Tracheal epithelial cell (primary cell): ENCODE data around the gene PLEKHB1. TPM values are rescaled to one million over a fixed set of nuclear protein-coding genes. Genes with fewer than 3 reads are reported as not detected.

Experiments
- total RNA-seq: library from RNA; depleted of rRNA; stranded (reverse); fragments of >200 nt; gene quantifications from 2 replicates; pipeline ENCODE4 v1.2.1, GENCODE V29; 2014

The PLEKHB1 gene, protein sequence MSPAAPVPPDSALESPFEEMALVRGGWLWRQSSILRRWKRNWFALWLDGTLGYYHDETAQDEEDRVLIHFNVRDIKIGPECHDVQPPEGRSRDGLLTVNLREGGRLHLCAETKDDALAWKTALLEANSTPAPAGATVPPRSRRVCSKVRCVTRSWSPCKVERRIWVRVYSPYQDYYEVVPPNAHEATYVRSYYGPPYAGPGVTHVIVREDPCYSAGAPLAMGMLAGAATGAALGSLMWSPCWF
- total RNA-seq = 1.2 TPM in 1 of 2 replicates, not detected in the other

DNA sequence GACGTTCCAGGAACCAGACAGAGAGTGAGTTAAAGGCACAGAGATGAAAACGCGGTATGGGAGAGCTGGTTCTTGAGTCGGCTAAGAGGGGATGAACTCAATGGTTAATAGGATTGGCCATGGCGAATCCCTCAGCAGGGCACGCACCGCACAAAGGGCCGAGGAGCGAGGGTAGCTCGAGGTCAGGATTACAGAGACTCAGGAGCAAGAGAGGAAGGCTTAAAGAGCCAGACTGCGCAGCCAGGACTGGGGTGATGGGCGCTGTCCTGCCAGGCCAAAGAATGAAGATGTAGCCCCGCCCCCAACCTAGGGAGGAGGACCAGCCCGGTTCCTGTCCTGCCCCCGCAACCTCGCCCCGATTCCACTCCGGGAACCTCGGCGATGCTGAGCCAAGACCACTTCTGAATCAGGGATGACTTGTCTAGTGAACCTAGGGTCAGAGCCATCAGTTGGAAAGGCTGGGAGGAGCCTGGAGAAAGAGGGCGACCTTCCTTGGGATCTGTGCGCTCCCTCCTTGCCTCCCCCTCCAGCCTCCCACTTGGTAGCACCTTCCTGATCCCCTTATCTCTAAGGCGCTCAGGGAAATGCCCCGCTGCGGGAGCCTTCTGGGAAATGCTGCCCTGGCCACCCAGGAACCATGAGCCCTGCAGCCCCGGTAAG, at the start of gene PLEKHB1:
TSS of gene PLEKHB1 (plus strand) at position 610 of the 660 bp plus-strand sequence. CDS start at position 638, 28 bp downstream.

DNA sequence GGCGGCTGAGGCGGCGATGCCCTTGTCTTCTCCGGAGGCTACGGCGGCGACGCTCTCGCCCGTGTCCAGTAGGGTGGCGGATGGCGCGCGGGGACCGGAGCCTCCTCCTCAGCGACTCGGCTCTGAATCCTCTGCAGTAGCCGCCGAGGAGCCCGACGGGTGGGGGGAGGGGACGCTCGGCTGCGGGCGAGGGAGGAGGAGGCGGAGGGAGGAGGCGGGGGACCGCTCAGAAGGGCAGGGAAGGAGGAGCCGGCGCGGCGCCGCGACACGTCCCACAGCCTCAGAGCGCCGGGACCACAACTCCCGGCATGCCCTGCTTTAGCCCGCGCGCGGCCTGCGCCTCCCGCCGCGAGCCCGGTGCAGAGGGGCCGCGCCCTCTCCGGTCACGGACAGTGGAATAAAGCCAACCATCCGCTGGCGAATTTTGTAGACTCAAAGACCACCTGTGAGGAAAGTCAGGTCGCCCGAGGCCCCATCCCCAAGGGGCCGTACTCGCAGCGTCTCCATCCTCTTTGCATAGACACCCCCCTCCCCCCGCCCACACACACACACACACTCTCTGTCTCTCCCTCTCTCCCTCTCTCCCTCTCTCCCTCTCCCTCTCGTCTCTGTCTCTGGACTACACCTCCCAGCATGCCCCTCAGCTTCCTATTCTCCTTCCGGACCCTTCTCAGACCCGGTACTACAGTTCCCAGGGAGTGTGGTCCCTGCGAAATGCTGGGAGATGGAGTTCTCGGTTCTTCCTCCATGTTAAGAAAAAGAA, 48.2 kb upstream of the PLEKHB1 start, which contains the start of gene FAM168A:
TSS of gene FAM168A (minus strand) at position 157 of the 763 bp plus-strand sequence. CDS start 129,638 bp downstream, outside the sequence.

Other genes with a start within 250 kb of the PLEKHB1 start
- 7.7 and 8.0 TPM in 2 replicates for gene FAM168A, start 48.5 kb upstream of the PLEKHB1 start, total RNA-seq
- 272 and 364 TPM in 2 replicates for gene RAB6A, start 114.5 kb downstream of the PLEKHB1 start, total RNA-seq
- 25.8 and 43.1 TPM in 2 replicates for gene MRPL48, start 141.3 kb downstream of the PLEKHB1 start, total RNA-seq
- 103 and 107 TPM in 2 replicates for gene COA4, start 230.3 kb downstream of the PLEKHB1 start, total RNA-seq
- gene PAAF1, start 230.4 kb downstream of the PLEKHB1 start, total RNA-seq = 8.7 and 11.5 TPM in 2 replicates